GM18498 (cell line): Measurements from ENCODE around the gene ELMO3.
A peak's percentile ranks its signal among the peaks of the same experiment; 100 is the strongest.

Experiments
- ATAC-seq: cut with Tn5 transposase; IDR thresholded peaks from one replicate; pipeline ENCODE4 v1.9.1; 2021; ENCODE audit warnings: mild to moderate bottlenecking, moderate library complexity; ENCODE audit not compliant: unreplicated experiment

The ELMO3 gene

GRCh38 chr16:67181346-67181745 is 17.6 kb upstream of the ELMO3 start:
- ATAC-seq: no peak

- no peak for ATAC-seq
Measured at GRCh38 chr16:67182288-67182687, 16.6 kb upstream of the ELMO3 start.

- ATAC-seq: no peak
Measured at GRCh38 chr16:67183284-67183626, 15.7 kb upstream of the ELMO3 start.

GRCh38 chr16:67183627-67184452 is 15.1 kb upstream of the ELMO3 start, which contains the start of gene MATCAP1:
Gene MATCAP1, minus strand, starts transcription at chr16:67183963. Its CDS starts 3,353 bp downstream, at chr16:67180610.
- ATAC-seq: peak; percentile 91

GRCh38 chr16:67184453-67184994 is 14.4 kb upstream of the ELMO3 start:
- ATAC-seq: no peak

- ATAC-seq: peak; percentile 29
Measured at GRCh38 chr16:67184995-67185650, 13.8 kb upstream of the ELMO3 start.

GRCh38 chr16:67185651-67186134 is 13.2 kb upstream of the ELMO3 start:
- ATAC-seq: no peak

GRCh38 chr16:67186550-67186950 is 12.4 kb upstream of the ELMO3 start:
- no peak for ATAC-seq

- ATAC-seq: no peak
Measured at GRCh38 chr16:67187175-67187890, 11.6 kb upstream of the ELMO3 start.

- ATAC-seq: no peak
Measured at GRCh38 chr16:67188323-67188722, 10.6 kb upstream of the ELMO3 start.

- no peak for ATAC-seq
Measured at GRCh38 chr16:67188798-67189197, 10.1 kb upstream of the ELMO3 start.

- no peak for ATAC-seq
Measured at GRCh38 chr16:67190041-67190440, 8.9 kb upstream of the ELMO3 start, which contains the start of gene EXOC3L1. Gene EXOC3L1, minus strand, starts transcription at chr16:67190136. Its CDS starts 460 bp downstream, at chr16:67189676.

- no peak for ATAC-seq
Measured at GRCh38 chr16:67190448-67191399, 8.2 kb upstream of the ELMO3 start.

GRCh38 chr16:67191411-67191994 is 7.4 kb upstream of the ELMO3 start:
- no peak for ATAC-seq

GRCh38 chr16:67191995-67192681 is 6.8 kb upstream of the ELMO3 start, which contains the start of gene E2F4:
Gene E2F4, plus strand, starts transcription at chr16:67192155. Its CDS starts 73 bp downstream, at chr16:67192228.
- peak; percentile 89 for ATAC-seq

GRCh38 chr16:67192781-67193361 is 6.1 kb upstream of the ELMO3 start:
- ATAC-seq: no peak

- ATAC-seq: no peak
Measured at GRCh38 chr16:67193536-67193935, 5.4 kb upstream of the ELMO3 start.

GRCh38 chr16:67194260-67194659 is 4.7 kb upstream of the ELMO3 start:
- no peak for ATAC-seq

- no peak for ATAC-seq
Measured at GRCh38 chr16:67195676-67196075, 3.3 kb upstream of the ELMO3 start.
